Hematopoietic multipotent progenitor cell treated with erythropoietin and hydrocortisone succinate and interleukin-3 and kit ligand, for 15 days (in vitro differentiated cells): ENCODE measurements around the gene MAP7D2.
"Not testable (repeated sequence)": the region's sequence is repeated elsewhere in the genome, so short reads cannot be mapped to it uniquely, and the experiment has no call there.

ENCODE experiments used
- DNase-seq: peaks from one replicate; pipeline ENCODE4 v3.0.0-alpha.2; 2015; ENCODE audit warnings: low spot score

The MAP7D2 gene

GRCh38 chrX:20116577-20117240 lies at the start of gene MAP7D2:
Gene MAP7D2, minus strand, starts transcription at chrX:20116907. Its CDS starts 28 bp downstream, at chrX:20116879.
- no peak for DNase-seq

- DNase-seq, result not testable (repeated sequence)
Observed at GRCh38 chrX:20162516-20162915, 45.8 kb upstream of the MAP7D2 start.

- no peak for DNase-seq
Observed at GRCh38 chrX:20159797-20160385, 43.2 kb upstream of the MAP7D2 start.

- no peak for DNase-seq
Observed at GRCh38 chrX:20151689-20152088, 35.0 kb upstream of the MAP7D2 start.

- DNase-seq, result no peak
Observed at GRCh38 chrX:20149326-20149725, 32.6 kb upstream of the MAP7D2 start.

- no peak for DNase-seq
Observed at GRCh38 chrX:20147561-20147960, 30.9 kb upstream of the MAP7D2 start.

- DNase-seq, result no peak
Observed at GRCh38 chrX:20144491-20144890, 27.8 kb upstream of the MAP7D2 start.

- no peak for DNase-seq
Observed at GRCh38 chrX:20143561-20143960, 26.9 kb upstream of the MAP7D2 start.

- no peak for DNase-seq
Observed at GRCh38 chrX:20143111-20143510, 26.4 kb upstream of the MAP7D2 start.

- peak; percentile 94 for DNase-seq
Observed at GRCh38 chrX:20141281-20142220, 24.8 kb upstream of the MAP7D2 start, which contains the start of gene EIF1AX. Gene EIF1AX, minus strand, starts transcription at chrX:20141838. Its CDS starts 198 bp downstream, at chrX:20141640.

- DNase-seq, result no peak
Observed at GRCh38 chrX:20140420-20140819, 23.7 kb upstream of the MAP7D2 start.

- no peak for DNase-seq
Observed at GRCh38 chrX:20139966-20140365, 23.3 kb upstream of the MAP7D2 start.

- no peak for DNase-seq
Observed at GRCh38 chrX:20135944-20136343, 19.2 kb upstream of the MAP7D2 start.

- no peak for DNase-seq
Observed at GRCh38 chrX:20132666-20133065, 16.0 kb upstream of the MAP7D2 start.

- DNase-seq, result no peak
Observed at GRCh38 chrX:20130357-20130756, 13.7 kb upstream of the MAP7D2 start.

- DNase-seq, result no peak
Observed at GRCh38 chrX:20129547-20129946, 12.8 kb upstream of the MAP7D2 start.

GRCh38 chrX:20128670-20129069 lies 12.0 kb upstream of the MAP7D2 start:
- peak; percentile 76 for DNase-seq

- DNase-seq, result not testable (repeated sequence)
Observed at GRCh38 chrX:20127440-20127839, 10.7 kb upstream of the MAP7D2 start.

GRCh38 chrX:20126833-20127232 lies 10.1 kb upstream of the MAP7D2 start:
- DNase-seq, result not testable (repeated sequence)

GRCh38 chrX:20124964-20125363 lies 8.3 kb upstream of the MAP7D2 start:
- DNase-seq, result no peak

- DNase-seq, result no peak
Observed at GRCh38 chrX:20118065-20118824, 1.5 kb upstream of the MAP7D2 start.

GRCh38 chrX:20116087-20116576 lies 575 bp downstream of the MAP7D2 start:
- DNase-seq, result no peak
